HCT116 (cell line): Measurements from ENCODE around the gene MYO1G. TPM values are rescaled to one million over a fixed set of nuclear protein-coding genes. Genes with fewer than 3 reads are reported as not detected.

Experiments used
- ATAC-seq: fragments of 200-7000 bp; cut with Tn5 transposase; 2 replicates; pipeline ENCODE4 v1.9.1; 2020; ENCODE audit warnings: mild to moderate bottlenecking, moderate library complexity
- BruUV-seq: library from RNA; stranded (reverse); fragments of 400-500 nt; replicated peaks from 2 replicates; lab custom pipeline; 2021; lab: Mats Ljungman, UMichigan
- CTCF ChIA-PET: fragments of 300-600 bp; sonication (Branson Sonifier 250); formaldehyde crosslinking; loops from one replicate; lab custom pipeline; 2021; ENCODE audit warnings: antibody characterized with exemption; lab: Charles Lee
- POLR2A ChIA-PET: fragments of 300-600, 350-600 bp; sonication (Branson Sonifier 250); formaldehyde crosslinking; loops from one replicate; lab custom pipeline; 2021; ENCODE audit warnings: antibody characterized with exemption; lab: Charles Lee
- RAD21 ChIA-PET, 2 experiments: fragments of 300-600 bp; sonication (Branson Sonifier 250); formaldehyde crosslinking; loops; one replicate each; lab custom pipeline; 2023; ENCODE audit warnings: low total read pairs in 2 of 2; ENCODE audit not compliant: uncharacterized antibody in 2 of 2, unreplicated experiment in 2 of 2, low non-redundant PET in 1 of 2; lab: Charles Lee
- DNase-seq: peaks from one replicate; pipeline ENCODE4 v3.0.0-alpha.2; 2010; ENCODE audit warnings: low read depth, low spot score
- H2AFZ ChIP-seq: fragments of 200-600 bp; shearing (Covaris generic), sonication (generic); 2 replicates; pipeline ENCODE4 v1.6.1; 2017; ENCODE audit warnings: low read depth, mixed run types, mixed read lengths, antibody characterized with exemption, low read length; ENCODE audit not compliant: poor library complexity, severe bottlenecking
- H3K27ac ChIP-seq: 2 replicates; pipeline ENCODE4 v1.5.1; 2012; ENCODE audit warnings: low read depth, low read length
- H3K27me3 ChIP-seq: fragments of 200-600 bp; sonication (generic); 2 replicates; pipeline ENCODE4 v1.6.1; 2016; ENCODE audit warnings: mixed run types, low read length, mixed read lengths; ENCODE audit not compliant: insufficient read depth
- H3K36me3 ChIP-seq, 2 experiments: fragments of 200-500 bp in 1 of 2; fragments of 200-600 bp in 1 of 2; sonication (Bioruptor generic) in 1 of 2; sonication (generic) in 1 of 2; 2 replicates each; pipeline versions ENCODE4 v1.5.1 to v1.6.1; 2014 to 2016; ENCODE audit warnings: low read length in 2 of 2, inconsistent platforms in 1 of 2, mixed read lengths in 1 of 2, mixed run types in 1 of 2; ENCODE audit not compliant: insufficient read depth in 2 of 2, control insufficient read depth in 1 of 2
- H3K4me1 ChIP-seq, 2 experiments: fragments of 200-600 bp in 1 of 2; sonication (generic) in 1 of 2; 2 replicates each; pipeline versions ENCODE4 v1.5.1 to v1.6.1; 2012 to 2017; ENCODE audit warnings: low read length in 2 of 2, inconsistent platforms in 1 of 2, mild to moderate bottlenecking in 1 of 2, mixed read lengths in 1 of 2, mixed run types in 1 of 2, moderate library complexity in 1 of 2; ENCODE audit not compliant: insufficient read depth in 2 of 2, control insufficient read depth in 1 of 2
- H3K4me2 ChIP-seq: fragments of 200-600 bp; sonication (generic); 2 replicates; pipeline ENCODE4 v1.6.1; 2017; ENCODE audit warnings: mixed run types, low read length, mixed read lengths
- H3K4me3 ChIP-seq, 2 experiments: fragments of 200-600 bp in 1 of 2; sonication (generic) in 1 of 2; replicated peaks in 1 of 2; 2 replicates each; pipeline ENCODE4 v1.5.1; 2011 to 2016; ENCODE audit warnings: low read length in 2 of 2, control low read depth in 1 of 2, low read depth in 1 of 2, mild to moderate bottlenecking in 1 of 2, mixed read lengths in 1 of 2, mixed run types in 1 of 2
- H3K79me2 ChIP-seq: fragments of 200-600 bp; sonication (generic); 2 replicates; pipeline ENCODE4 v1.6.1; 2017; ENCODE audit warnings: mild to moderate bottlenecking, mixed run types, low read length, moderate library complexity, mixed read lengths; ENCODE audit not compliant: insufficient read depth
- H3K9ac ChIP-seq: fragments of 200-600 bp; sonication (generic); 2 replicates; pipeline ENCODE4 v1.6.1; 2016; ENCODE audit warnings: low read length, mixed read lengths
- H3K9me2 ChIP-seq: fragments of 200-600 bp; sonication (generic), shearing (Covaris generic); 2 replicates; pipeline ENCODE4 v1.6.1; 2017; ENCODE audit warnings: mixed run types, mild to moderate bottlenecking, moderate library complexity; ENCODE audit not compliant: insufficient read depth
- H3K9me3 ChIP-seq, 2 experiments: fragments of 200-500 bp in 1 of 2; fragments of 200-600 bp in 1 of 2; sonication (Bioruptor generic) in 1 of 2; sonication (generic) in 1 of 2; 2 replicates each; pipeline ENCODE4 v1.6.1; 2014 to 2017; ENCODE audit warnings: low read length in 2 of 2, mixed read lengths in 2 of 2, inconsistent platforms in 1 of 2, low read depth in 1 of 2, mild to moderate bottlenecking in 1 of 2, mixed run types in 1 of 2, moderate library complexity in 1 of 2; ENCODE audit not compliant: control insufficient read depth in 1 of 2, insufficient read depth in 1 of 2
- H4K20me1 ChIP-seq: fragments of 200-600 bp; sonication (generic), shearing (Covaris generic); 2 replicates; pipeline ENCODE4 v1.6.1; 2017; ENCODE audit warnings: mixed run types, mild to moderate bottlenecking, moderate library complexity; ENCODE audit not compliant: insufficient read depth
- CEBPB ChIP-seq: IDR thresholded peaks from 2 replicates; pipeline ENCODE4 v1.6.1; 2012; ENCODE audit warnings: low read depth
- ELF1 ChIP-seq: IDR thresholded peaks from 2 replicates; pipeline ENCODE4 v1.6.1; 2012; ENCODE audit warnings: low read depth, borderline replicate concordance
- FOSL1 ChIP-seq: IDR thresholded peaks from 2 replicates; pipeline ENCODE4 v1.6.1; 2012; ENCODE audit warnings: low read depth
- RAD21 ChIP-seq: IDR thresholded peaks from 2 replicates; pipeline ENCODE4 v1.6.1; 2012; ENCODE audit warnings: low read depth, mild to moderate bottlenecking
- REST ChIP-seq: IDR thresholded peaks from 2 replicates; pipeline ENCODE4 v1.6.1; 2012; ENCODE audit warnings: low read depth
- SIN3A ChIP-seq: IDR thresholded peaks from 2 replicates; pipeline ENCODE4 v1.6.1; 2012; ENCODE audit warnings: low read depth
- SRF ChIP-seq: IDR thresholded peaks from 2 replicates; pipeline ENCODE4 v1.6.1; 2012; ENCODE audit warnings: low read depth
- ZNF274 ChIP-seq: fragments of 200-500 bp; sonication (Bioruptor generic); IDR thresholded peaks from 2 replicates; pipeline ENCODE4 v1.6.1; 2014; ENCODE audit warnings: mild to moderate bottlenecking, low read depth, low read length, inconsistent platforms
- intact Hi-C: fragments of 100-400 bp; cut with micrococcal nuclease; formaldehyde crosslinking; loops from 2 replicates; pipeline ENCODE4 v1.10.0; 2022
- total RNA-seq: library from RNA; stranded (reverse); gene quantifications from one replicate; pipeline ENCODE4 v1.2.1, GENCODE V29; 2021; ENCODE audit not compliant: unreplicated experiment
- TF ChIP-seq, protein P1 (sequence below): IDR thresholded peaks from 2 replicates; pipeline ENCODE4 v1.6.1; 2011; ENCODE audit warnings: mild to moderate bottlenecking, low read length, moderate library complexity; ENCODE audit not compliant: insufficient replicate concordance; ENCODE audit errors: extremely low read depth
- TF ChIP-seq, protein P2 (sequence below): IDR thresholded peaks from 2 replicates; pipeline ENCODE4 v1.6.1; 2012

MYO1G gene
- total RNA-seq, 1 experiment from 2014 or later = 0.74 TPM

DNA sequence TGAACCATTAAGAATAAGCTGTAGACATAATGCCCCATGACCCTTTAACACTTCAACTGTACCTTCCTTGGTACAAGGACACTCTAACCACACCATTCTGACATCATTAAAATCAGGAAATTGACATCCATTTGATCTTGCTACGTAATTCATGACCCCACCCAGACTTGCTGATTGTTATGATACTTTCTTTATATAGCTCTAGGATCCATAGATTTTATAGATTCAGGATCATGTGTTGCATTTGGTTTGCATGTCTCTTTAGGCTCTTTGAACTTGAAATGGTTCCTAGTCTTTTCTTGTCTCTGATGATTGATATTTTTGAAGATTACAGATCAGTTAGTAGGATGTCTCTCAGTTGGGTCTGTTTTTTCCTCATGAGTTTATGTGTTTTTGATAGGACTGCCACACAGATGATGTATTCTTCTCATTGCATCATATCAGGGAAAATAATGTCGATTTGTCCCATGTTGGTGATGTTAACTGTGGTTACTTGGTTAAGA, 34.7 kb upstream of the MYO1G start:
- intact Hi-C loops = no loop called here
- ATAC-seq (no peak), DNase-seq (no peak)
- no peak overlapping the region for H3K4me3 ChIP-seq
- H3K9ac ChIP-seq = no peak overlapping the region
- TF ChIP-seq, protein P1, sequence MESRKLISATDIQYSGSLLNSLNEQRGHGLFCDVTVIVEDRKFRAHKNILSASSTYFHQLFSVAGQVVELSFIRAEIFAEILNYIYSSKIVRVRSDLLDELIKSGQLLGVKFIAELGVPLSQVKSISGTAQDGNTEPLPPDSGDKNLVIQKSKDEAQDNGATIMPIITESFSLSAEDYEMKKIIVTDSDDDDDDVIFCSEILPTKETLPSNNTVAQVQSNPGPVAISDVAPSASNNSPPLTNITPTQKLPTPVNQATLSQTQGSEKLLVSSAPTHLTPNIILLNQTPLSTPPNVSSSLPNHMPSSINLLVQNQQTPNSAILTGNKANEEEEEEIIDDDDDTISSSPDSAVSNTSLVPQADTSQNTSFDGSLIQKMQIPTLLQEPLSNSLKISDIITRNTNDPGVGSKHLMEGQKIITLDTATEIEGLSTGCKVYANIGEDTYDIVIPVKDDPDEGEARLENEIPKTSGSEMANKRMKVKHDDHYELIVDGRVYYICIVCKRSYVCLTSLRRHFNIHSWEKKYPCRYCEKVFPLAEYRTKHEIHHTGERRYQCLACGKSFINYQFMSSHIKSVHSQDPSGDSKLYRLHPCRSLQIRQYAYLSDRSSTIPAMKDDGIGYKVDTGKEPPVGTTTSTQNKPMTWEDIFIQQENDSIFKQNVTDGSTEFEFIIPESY = no peak
- TF ChIP-seq ELF1 (no peak), SRF (no peak), REST (no peak), RAD21 (no peak), CEBPB (no peak), SIN3A (no peak), FOSL1 (no peak), ZNF274 (no peak)
- TF ChIP-seq, protein P2, sequence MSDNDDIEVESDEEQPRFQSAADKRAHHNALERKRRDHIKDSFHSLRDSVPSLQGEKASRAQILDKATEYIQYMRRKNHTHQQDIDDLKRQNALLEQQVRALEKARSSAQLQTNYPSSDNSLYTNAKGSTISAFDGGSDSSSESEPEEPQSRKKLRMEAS = no peak
- H2AFZ ChIP-seq = no peak overlapping the region
- peaks cover 0 to 4% of the 10 kb centered on the region in 2 experiments; a peak in 1 of 4 replicates for H3K9me3 ChIP-seq
- CTCF ChIA-PET = no interaction called here
- POLR2A ChIA-PET = no interaction called here
- no peaks in the 10 kb centered on the region for H3K36me3 ChIP-seq
- H3K4me2 ChIP-seq = no peak overlapping the region
- no peaks in the 10 kb centered on the region for H3K4me1 ChIP-seq
- no peaks in the 10 kb centered on the region for H3K9me2 ChIP-seq
- RAD21 ChIA-PET = no interaction called here
- H3K27ac ChIP-seq = no peak overlapping the region
- H3K27me3 ChIP-seq = no peaks in the 10 kb centered on the region
- H4K20me1 ChIP-seq = no peaks in the 10 kb centered on the region
- peaks cover 16% of the 10 kb centered on the region for H3K79me2 ChIP-seq
- no TSS peak for BruUV-seq
